Subcutaneous abdominal adipose tissue (tissue), 5 donors: ENCODE measurements around the gene LCAT.

Source experiments
- H3K27ac ChIP-seq: one replicate; pipeline ENCODE4 v1.7.0; 2013; ENCODE audit warnings: low read depth, mild to moderate bottlenecking, inconsistent platforms, low read length, moderate library complexity
- H3K27me3 ChIP-seq, 5 donors: one replicate each; pipeline ENCODE4 v1.7.0; 2013; ENCODE audit warnings: low read length in 5 of 5, inconsistent platforms in 1 of 5; ENCODE audit not compliant: control insufficient read depth in 5 of 5, insufficient read depth in 4 of 5
- H3K36me3 ChIP-seq, 5 donors: one replicate each; pipeline ENCODE4 v1.7.0; 2013; ENCODE audit warnings: low read length in 5 of 5; ENCODE audit not compliant: control insufficient read depth in 5 of 5, insufficient read depth in 5 of 5
- H3K4me1 ChIP-seq, 5 donors: one replicate each; pipeline ENCODE4 v1.7.0; 2013; ENCODE audit warnings: low read length in 5 of 5, mild to moderate bottlenecking in 3 of 5, moderate library complexity in 1 of 5; ENCODE audit not compliant: control insufficient read depth in 5 of 5, insufficient read depth in 5 of 5
- H3K4me3 ChIP-seq, 5 donors: one replicate each; pipeline ENCODE4 v1.7.0; 2013; ENCODE audit warnings: low read length in 5 of 5, low read depth in 1 of 5
- H3K9ac ChIP-seq, 5 donors: one replicate each; pipeline ENCODE4 v1.7.0; 2013; ENCODE audit warnings: low read length in 5 of 5, mild to moderate bottlenecking in 4 of 5, moderate library complexity in 3 of 5
- H3K9me3 ChIP-seq, 5 donors: one replicate each; pipeline ENCODE4 v1.7.0; 2013; ENCODE audit warnings: low read length in 5 of 5; ENCODE audit not compliant: control insufficient read depth in 5 of 5
- donor health status: healthy.
- donor health status: healthy.
- donor health status: healthy.
- donor health status: healthy.
- donor health status: healthy.

The LCAT gene

GRCh38 chr16:67914758-67915495 is 29.0 kb downstream of the LCAT start:
- peaks cover 0 to 61% (median 37%) of the 10 kb centered on the region in 5 donors for H3K36me3 ChIP-seq
- no peaks in the 10 kb centered on the region for H3K9me3 ChIP-seq
- no peak overlapping the region for H3K9ac ChIP-seq
- H3K27ac ChIP-seq: no peak overlapping the region
- H3K4me1 ChIP-seq: peaks cover 1 to 35% (median 25%) of the 10 kb centered on the region in 5 donors
- no peaks in the 10 kb centered on the region for H3K27me3 ChIP-seq
- H3K4me3 ChIP-seq: no peak overlapping the region

GRCh38 chr16:67910158-67910557 is 33.8 kb downstream of the LCAT start:
- Histone ChIP-seq H3K36me3 (peaks cover 2 to 47% (median 36%) of the 10 kb centered on the region in 5 donors), H3K4me1 (peaks cover 0 to 3% (median 0%) of the 10 kb centered on the region in 5 donors), H3K9me3 (no peaks in the 10 kb centered on the region), H3K27me3 (no peaks in the 10 kb centered on the region), H3K9ac (no peak overlapping the region), H3K4me3 (no peak overlapping the region), H3K27ac (no peak overlapping the region)

- Histone ChIP-seq H3K36me3 (peaks cover 2 to 43% (median 36%) of the 10 kb centered on the region in 5 donors), H3K27ac (no peak overlapping the region), H3K9ac (no peak overlapping the region), H3K4me3 (no peak overlapping the region), H3K27me3 (no peaks in the 10 kb centered on the region), H3K9me3 (no peaks in the 10 kb centered on the region), H3K4me1 (peaks cover 0 to 3% (median 0%) of the 10 kb centered on the region in 5 donors)
These were observed 34.7 kb downstream of the LCAT start for GRCh38 chr16:67909056-67909742.

GRCh38 chr16:67907397-67908180 is 36.3 kb downstream of the LCAT start:
- H3K36me3 ChIP-seq: peaks cover 2 to 53% (median 43%) of the 10 kb centered on the region in 5 donors
- no peaks in the 10 kb centered on the region for H3K9me3 ChIP-seq
- H3K4me1 ChIP-seq: peaks cover 0 to 9% (median 0%) of the 10 kb centered on the region in 5 donors
- no peaks in the 10 kb centered on the region for H3K27me3 ChIP-seq
- H3K27ac ChIP-seq: no peak overlapping the region
- H3K9ac ChIP-seq: peak overlapping the region in 1 of 5 donors; percentile 17
- no peak overlapping the region for H3K4me3 ChIP-seq

GRCh38 chr16:67902831-67903230 is 41.1 kb downstream of the LCAT start:
- H3K36me3 ChIP-seq: peaks cover 0 to 18% (median 11%) of the 10 kb centered on the region in 5 donors
- peaks cover 0 to 7% (median 0%) of the 10 kb centered on the region in 5 donors for H3K4me1 ChIP-seq
- no peaks in the 10 kb centered on the region for H3K9me3 ChIP-seq
- H3K9ac ChIP-seq: peak overlapping the region in 2 of 5 donors; percentile 2 to 58
- H3K27me3 ChIP-seq: no peaks in the 10 kb centered on the region
- H3K27ac ChIP-seq: no peak overlapping the region
- no peak overlapping the region for H3K4me3 ChIP-seq

GRCh38 chr16:67901734-67902133 is 42.2 kb downstream of the LCAT start:
- Histone ChIP-seq H3K9ac (no peak overlapping the region), H3K4me1 (peaks cover under 1 to 16% (median 9%) of the 10 kb centered on the region in 5 donors), H3K9me3 (no peaks in the 10 kb centered on the region), H3K27ac (no peak overlapping the region), H3K4me3 (no peak overlapping the region), H3K27me3 (no peaks in the 10 kb centered on the region), H3K36me3 (peaks cover 0 to 18% (median 11%) of the 10 kb centered on the region in 5 donors)

- Histone ChIP-seq H3K36me3 (peaks cover 0 to 7% (median 2%) of the 10 kb centered on the region in 5 donors), H3K4me1 (peaks cover 9 to 41% (median 37%) of the 10 kb centered on the region in 5 donors), H3K27ac (peak overlapping the region; percentile 31), H3K9ac (peak overlapping the region in 1 of 5 donors; percentile 33), H3K4me3 (no peak overlapping the region), H3K9me3 (no peaks in the 10 kb centered on the region), H3K27me3 (no peaks in the 10 kb centered on the region)
These were observed 46.7 kb downstream of the LCAT start for GRCh38 chr16:67897231-67897630.

GRCh38 chr16:67893743-67894399 is 50.0 kb downstream of the LCAT start:
- H3K9ac ChIP-seq: peak overlapping the region; percentile 87 to 99 (median 97)
- H3K36me3 ChIP-seq: no peaks in the 10 kb centered on the region
- H3K9me3 ChIP-seq: no peaks in the 10 kb centered on the region
- H3K27me3 ChIP-seq: no peaks in the 10 kb centered on the region
- H3K27ac ChIP-seq: peak overlapping the region; percentile 90
- H3K4me3 ChIP-seq: peak overlapping the region; percentile 86 to 97 (median 89)
- H3K4me1 ChIP-seq: peaks cover 9 to 41% (median 37%) of the 10 kb centered on the region in 5 donors

GRCh38 chr16:67892899-67893742 is 50.8 kb downstream of the LCAT start, which contains the start of gene PSKH1:
PSKH1 (plus strand) TSS chr16:67893254; CDS start chr16:67908750, 15,496 bp downstream.
- H3K9me3 ChIP-seq: no peaks in the 10 kb centered on the region
- no peaks in the 10 kb centered on the region for H3K27me3 ChIP-seq
- H3K36me3 ChIP-seq: no peaks in the 10 kb centered on the region
- peaks cover 9 to 41% (median 37%) of the 10 kb centered on the region in 5 donors for H3K4me1 ChIP-seq
- peak within 1 kb of the TSS; percentile 87 to 99 (median 97) for H3K9ac ChIP-seq
- H3K4me3 ChIP-seq: peak within 1 kb of the TSS; percentile 86 to 97 (median 89)
- H3K27ac ChIP-seq: peak within 1 kb of the TSS; percentile 90
